HCT116 (cell line): ENCODE measurements around the gene FLT3. TPM values are rescaled to one million over a fixed set of nuclear protein-coding genes. Genes with fewer than 3 reads are reported as not detected.

Experiments
- ATAC-seq: fragments of 200-7000 bp; cut with Tn5 transposase; 2 replicates; pipeline ENCODE4 v1.9.1; 2020; ENCODE audit warnings: mild to moderate bottlenecking, moderate library complexity
- BruUV-seq: library from RNA; stranded (reverse); fragments of 400-500 nt; replicated peaks from 2 replicates; lab custom pipeline; 2021; lab: Mats Ljungman, UMichigan
- CTCF ChIA-PET: fragments of 300-600 bp; sonication (Branson Sonifier 250); formaldehyde crosslinking; loops from one replicate; lab custom pipeline; 2021; ENCODE audit warnings: antibody characterized with exemption; lab: Charles Lee
- POLR2A ChIA-PET: fragments of 300-600, 350-600 bp; sonication (Branson Sonifier 250); formaldehyde crosslinking; loops from one replicate; lab custom pipeline; 2021; ENCODE audit warnings: antibody characterized with exemption; lab: Charles Lee
- RAD21 ChIA-PET, 2 experiments: fragments of 300-600 bp; sonication (Branson Sonifier 250); formaldehyde crosslinking; loops; one replicate each; lab custom pipeline; 2023; ENCODE audit warnings: low total read pairs in 2 of 2; ENCODE audit not compliant: uncharacterized antibody in 2 of 2, unreplicated experiment in 2 of 2, low non-redundant PET in 1 of 2; lab: Charles Lee
- DNase-seq: peaks from one replicate; pipeline ENCODE4 v3.0.0-alpha.2; 2010; ENCODE audit warnings: low read depth, low spot score
- H2AFZ ChIP-seq: fragments of 200-600 bp; shearing (Covaris generic), sonication (generic); 2 replicates; pipeline ENCODE4 v1.6.1; 2017; ENCODE audit warnings: low read depth, mixed run types, mixed read lengths, antibody characterized with exemption, low read length; ENCODE audit not compliant: poor library complexity, severe bottlenecking
- H3K27ac ChIP-seq: 2 replicates; pipeline ENCODE4 v1.5.1; 2012; ENCODE audit warnings: low read depth, low read length
- H3K27me3 ChIP-seq: fragments of 200-600 bp; sonication (generic); 2 replicates; pipeline ENCODE4 v1.6.1; 2016; ENCODE audit warnings: mixed run types, low read length, mixed read lengths; ENCODE audit not compliant: insufficient read depth
- H3K36me3 ChIP-seq, 2 experiments: fragments of 200-500 bp in 1 of 2; fragments of 200-600 bp in 1 of 2; sonication (Bioruptor generic) in 1 of 2; sonication (generic) in 1 of 2; 2 replicates each; pipeline versions ENCODE4 v1.5.1 to v1.6.1; 2014 to 2016; ENCODE audit warnings: low read length in 2 of 2, inconsistent platforms in 1 of 2, mixed read lengths in 1 of 2, mixed run types in 1 of 2; ENCODE audit not compliant: insufficient read depth in 2 of 2, control insufficient read depth in 1 of 2
- H3K4me1 ChIP-seq, 2 experiments: fragments of 200-600 bp in 1 of 2; sonication (generic) in 1 of 2; 2 replicates each; pipeline versions ENCODE4 v1.5.1 to v1.6.1; 2012 to 2017; ENCODE audit warnings: low read length in 2 of 2, inconsistent platforms in 1 of 2, mild to moderate bottlenecking in 1 of 2, mixed read lengths in 1 of 2, mixed run types in 1 of 2, moderate library complexity in 1 of 2; ENCODE audit not compliant: insufficient read depth in 2 of 2, control insufficient read depth in 1 of 2
- H3K4me2 ChIP-seq: fragments of 200-600 bp; sonication (generic); 2 replicates; pipeline ENCODE4 v1.6.1; 2017; ENCODE audit warnings: mixed run types, low read length, mixed read lengths
- H3K4me3 ChIP-seq, 2 experiments: fragments of 200-600 bp in 1 of 2; sonication (generic) in 1 of 2; replicated peaks in 1 of 2; 2 replicates each; pipeline ENCODE4 v1.5.1; 2011 to 2016; ENCODE audit warnings: low read length in 2 of 2, control low read depth in 1 of 2, low read depth in 1 of 2, mild to moderate bottlenecking in 1 of 2, mixed read lengths in 1 of 2, mixed run types in 1 of 2
- H3K79me2 ChIP-seq: fragments of 200-600 bp; sonication (generic); 2 replicates; pipeline ENCODE4 v1.6.1; 2017; ENCODE audit warnings: mild to moderate bottlenecking, mixed run types, low read length, moderate library complexity, mixed read lengths; ENCODE audit not compliant: insufficient read depth
- H3K9ac ChIP-seq: fragments of 200-600 bp; sonication (generic); 2 replicates; pipeline ENCODE4 v1.6.1; 2016; ENCODE audit warnings: low read length, mixed read lengths
- H3K9me2 ChIP-seq: fragments of 200-600 bp; sonication (generic), shearing (Covaris generic); 2 replicates; pipeline ENCODE4 v1.6.1; 2017; ENCODE audit warnings: mixed run types, mild to moderate bottlenecking, moderate library complexity; ENCODE audit not compliant: insufficient read depth
- H3K9me3 ChIP-seq, 2 experiments: fragments of 200-500 bp in 1 of 2; fragments of 200-600 bp in 1 of 2; sonication (Bioruptor generic) in 1 of 2; sonication (generic) in 1 of 2; 2 replicates each; pipeline ENCODE4 v1.6.1; 2014 to 2017; ENCODE audit warnings: low read length in 2 of 2, mixed read lengths in 2 of 2, inconsistent platforms in 1 of 2, low read depth in 1 of 2, mild to moderate bottlenecking in 1 of 2, mixed run types in 1 of 2, moderate library complexity in 1 of 2; ENCODE audit not compliant: control insufficient read depth in 1 of 2, insufficient read depth in 1 of 2
- H4K20me1 ChIP-seq: fragments of 200-600 bp; sonication (generic), shearing (Covaris generic); 2 replicates; pipeline ENCODE4 v1.6.1; 2017; ENCODE audit warnings: mixed run types, mild to moderate bottlenecking, moderate library complexity; ENCODE audit not compliant: insufficient read depth
- CEBPB ChIP-seq: IDR thresholded peaks from 2 replicates; pipeline ENCODE4 v1.6.1; 2012; ENCODE audit warnings: low read depth
- EGR1 ChIP-seq: IDR thresholded peaks from 2 replicates; pipeline ENCODE4 v1.6.1; 2012; ENCODE audit warnings: low read depth
- ELF1 ChIP-seq: IDR thresholded peaks from 2 replicates; pipeline ENCODE4 v1.6.1; 2012; ENCODE audit warnings: low read depth, borderline replicate concordance
- EZH2 ChIP-seq: fragments of 200-600 bp; sonication (generic); IDR thresholded peaks from 2 replicates; pipeline ENCODE4 v1.6.1; 2017; ENCODE audit warnings: antibody characterized with exemption, mixed run types
- JUND ChIP-seq: IDR thresholded peaks from 2 replicates; pipeline ENCODE4 v1.6.1; 2012
- POLR2A ChIP-seq: IDR thresholded peaks from 2 replicates; pipeline ENCODE4 v1.7.0; 2011; ENCODE audit warnings: borderline replicate concordance; ENCODE audit not compliant: insufficient read depth, insufficient read length; ENCODE audit errors: extremely low read depth
- POLR2AphosphoS5 ChIP-seq: IDR thresholded peaks from 2 replicates; pipeline ENCODE4 v1.6.1; 2011; ENCODE audit warnings: mild to moderate bottlenecking, low read depth, low read length, moderate library complexity
- SIN3A ChIP-seq: IDR thresholded peaks from 2 replicates; pipeline ENCODE4 v1.6.1; 2012; ENCODE audit warnings: low read depth
- SRF ChIP-seq: IDR thresholded peaks from 2 replicates; pipeline ENCODE4 v1.6.1; 2012; ENCODE audit warnings: low read depth
- YY1 ChIP-seq: IDR thresholded peaks from 2 replicates; pipeline ENCODE4 v1.6.1; 2011; ENCODE audit warnings: low read length, low read depth, moderate library complexity, mild to moderate bottlenecking; ENCODE audit not compliant: insufficient replicate concordance; ENCODE audit errors: extremely low read depth
- intact Hi-C: fragments of 100-400 bp; cut with micrococcal nuclease; formaldehyde crosslinking; loops from 2 replicates; pipeline ENCODE4 v1.10.0; 2022
- total RNA-seq: library from RNA; stranded (reverse); gene quantifications from one replicate; pipeline ENCODE4 v1.2.1, GENCODE V29; 2021; ENCODE audit not compliant: unreplicated experiment
- TF ChIP-seq, protein P1 (sequence below), 3 experiments: fragments of 200-600 bp in 1 of 3; sonication (generic) in 1 of 3; IDR thresholded peaks in 2 of 3; conservative IDR thresholded peaks in 1 of 3; 2 replicates each; pipeline ENCODE4 v1.5.1; 2012 to 2017; ENCODE audit warnings: low read depth in 2 of 3, low read length in 2 of 3, antibody characterized with exemption in 1 of 3, borderline replicate concordance in 1 of 3, control low read depth in 1 of 3, mild to moderate bottlenecking in 1 of 3, mixed read lengths in 1 of 3, mixed run types in 1 of 3, moderate library complexity in 1 of 3; ENCODE audit not compliant: insufficient read depth in 1 of 3

Gene FLT3
- total RNA-seq, 1 experiment from 2014 or later: 0.17 TPM

DNA sequence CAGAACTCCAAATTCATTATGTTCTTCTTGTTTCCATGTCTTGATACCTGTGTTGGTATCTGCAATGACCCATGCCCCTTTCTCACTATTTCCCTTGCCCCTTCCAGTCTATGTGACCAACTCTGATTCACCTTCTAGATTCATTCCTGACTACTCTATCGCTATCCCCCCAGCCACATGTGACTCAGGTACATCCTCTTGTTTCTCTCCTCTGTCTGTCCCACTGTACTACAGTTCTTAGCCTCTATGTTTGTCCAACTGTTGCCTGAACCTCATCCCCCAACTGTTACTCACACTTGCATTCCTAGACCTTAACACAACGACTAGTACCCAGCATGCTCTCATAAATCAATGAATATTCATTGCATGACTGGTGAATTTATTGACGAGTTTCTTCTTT lies 10.0 kb upstream of the FLT3 start:
- Histone ChIP-seq H3K9me2 (no peaks in the 10 kb centered on the region), H3K4me2 (no peak overlapping the region), H3K9me3 (no peaks in the 10 kb centered on the region), H3K27ac (no peak overlapping the region)
- intact Hi-C loops: no loop called here
- POLR2A ChIA-PET: no interaction called here
- TF ChIP-seq YY1 (no peak), EZH2 (no peak), POLR2A (no peak), CEBPB (no peak), EGR1 (no peak), SRF (no peak), SIN3A (no peak), JUND (no peak), POLR2AphosphoS5 (no peak), ELF1 (no peak)
- TF ChIP-seq, protein P1, sequence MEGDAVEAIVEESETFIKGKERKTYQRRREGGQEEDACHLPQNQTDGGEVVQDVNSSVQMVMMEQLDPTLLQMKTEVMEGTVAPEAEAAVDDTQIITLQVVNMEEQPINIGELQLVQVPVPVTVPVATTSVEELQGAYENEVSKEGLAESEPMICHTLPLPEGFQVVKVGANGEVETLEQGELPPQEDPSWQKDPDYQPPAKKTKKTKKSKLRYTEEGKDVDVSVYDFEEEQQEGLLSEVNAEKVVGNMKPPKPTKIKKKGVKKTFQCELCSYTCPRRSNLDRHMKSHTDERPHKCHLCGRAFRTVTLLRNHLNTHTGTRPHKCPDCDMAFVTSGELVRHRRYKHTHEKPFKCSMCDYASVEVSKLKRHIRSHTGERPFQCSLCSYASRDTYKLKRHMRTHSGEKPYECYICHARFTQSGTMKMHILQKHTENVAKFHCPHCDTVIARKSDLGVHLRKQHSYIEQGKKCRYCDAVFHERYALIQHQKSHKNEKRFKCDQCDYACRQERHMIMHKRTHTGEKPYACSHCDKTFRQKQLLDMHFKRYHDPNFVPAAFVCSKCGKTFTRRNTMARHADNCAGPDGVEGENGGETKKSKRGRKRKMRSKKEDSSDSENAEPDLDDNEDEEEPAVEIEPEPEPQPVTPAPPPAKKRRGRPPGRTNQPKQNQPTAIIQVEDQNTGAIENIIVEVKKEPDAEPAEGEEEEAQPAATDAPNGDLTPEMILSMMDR (IDR thresholded peaks at IDR 0.05 in 2 of 3, conservative IDR thresholded peaks at IDR 0.05 in 1 of 3; ENCODE audit: borderline replicate concordance in 1 of 3, insufficient read depth in 1 of 3, low read depth in 2 of 3, low read length in 2 of 3): no peak
- TF ChIP-seq, all 23 proteins: peak for 0
- Histone ChIP-seq H3K79me2 (no peaks in the 10 kb centered on the region), H3K9ac (no peak overlapping the region), H3K27me3 (no peaks in the 10 kb centered on the region), H3K4me3 (no peak overlapping the region), H3K36me3 (no peaks in the 10 kb centered on the region), H4K20me1 (no peaks in the 10 kb centered on the region), H3K4me1 (no peaks in the 10 kb centered on the region), H2AFZ (no peak overlapping the region)
- DNase-seq: no peak
- RAD21 ChIA-PET: no interaction called here
- CTCF ChIA-PET: no interaction called here
- ATAC-seq: no peak
- BruUV-seq: no TSS peak
